Hair follicular keratinocyte (primary cell): ENCODE results near the gene KRT73. TPM values are rescaled to one million over a fixed set of nuclear protein-coding genes. Genes with fewer than 3 reads are reported as not detected.

Experiments
- total RNA-seq: library from RNA; depleted of rRNA; stranded (reverse); fragments of >200 nt; gene quantifications from 2 replicates; pipeline ENCODE4 v1.2.3, GENCODE V29; 2015

The KRT73 gene
- total RNA-seq = not detected in 2 replicates

DNA sequence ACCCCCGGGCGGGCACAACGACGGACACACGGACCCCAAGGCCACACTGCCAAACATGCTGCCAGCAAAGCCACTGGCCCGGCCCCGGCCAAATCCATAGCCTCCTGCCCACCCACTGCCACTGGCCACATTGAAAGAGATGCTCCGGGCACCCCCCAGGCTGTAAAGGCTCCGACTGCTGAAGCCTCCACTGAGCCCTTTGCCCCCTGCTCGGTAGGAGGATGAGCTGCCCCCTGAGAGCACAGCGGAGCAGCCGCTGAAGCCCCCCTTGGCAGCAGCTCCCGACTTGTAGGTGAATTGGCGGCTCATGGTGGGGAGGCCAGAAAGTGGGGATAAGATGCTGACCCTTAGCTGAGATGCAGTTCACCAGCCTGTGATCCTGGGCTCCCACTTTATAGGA, at the start of gene KRT73:
Gene KRT73 (minus strand): TSS at position 344 of the 400 bp plus-strand sequence. CDS start 35 bp downstream, at position 309.

DNA sequence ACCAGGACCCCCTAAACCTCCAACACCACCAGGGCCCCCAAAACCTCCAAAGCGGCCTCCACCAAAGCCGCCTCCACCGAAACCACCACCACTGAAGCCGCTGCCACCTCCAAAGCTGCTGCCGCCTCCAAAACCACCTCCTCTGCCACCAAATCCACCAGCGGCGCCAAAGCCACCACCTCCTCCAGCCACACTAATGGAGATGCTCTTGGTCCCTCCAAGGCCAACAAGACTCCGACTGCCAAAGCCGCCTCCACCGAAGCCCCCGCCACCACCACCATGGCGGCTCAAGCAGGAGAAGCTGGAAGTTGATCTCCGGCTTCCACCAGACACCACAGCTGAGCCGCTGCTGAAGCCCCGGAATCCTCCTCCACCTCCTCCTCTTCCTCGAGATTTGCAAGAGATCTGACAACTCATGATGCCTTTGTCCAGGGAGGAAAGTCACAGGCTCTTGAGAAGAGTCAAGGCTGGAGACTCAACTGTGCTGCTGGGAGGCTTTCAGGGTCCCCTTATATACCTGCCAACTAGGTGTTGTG, 33.4 kb upstream of the KRT73 start, which contains the start of gene KRT2:
Gene KRT2 (minus strand): TSS at position 486 of the 536 bp plus-strand sequence. CDS start 69 bp downstream, at position 417.

DNA sequence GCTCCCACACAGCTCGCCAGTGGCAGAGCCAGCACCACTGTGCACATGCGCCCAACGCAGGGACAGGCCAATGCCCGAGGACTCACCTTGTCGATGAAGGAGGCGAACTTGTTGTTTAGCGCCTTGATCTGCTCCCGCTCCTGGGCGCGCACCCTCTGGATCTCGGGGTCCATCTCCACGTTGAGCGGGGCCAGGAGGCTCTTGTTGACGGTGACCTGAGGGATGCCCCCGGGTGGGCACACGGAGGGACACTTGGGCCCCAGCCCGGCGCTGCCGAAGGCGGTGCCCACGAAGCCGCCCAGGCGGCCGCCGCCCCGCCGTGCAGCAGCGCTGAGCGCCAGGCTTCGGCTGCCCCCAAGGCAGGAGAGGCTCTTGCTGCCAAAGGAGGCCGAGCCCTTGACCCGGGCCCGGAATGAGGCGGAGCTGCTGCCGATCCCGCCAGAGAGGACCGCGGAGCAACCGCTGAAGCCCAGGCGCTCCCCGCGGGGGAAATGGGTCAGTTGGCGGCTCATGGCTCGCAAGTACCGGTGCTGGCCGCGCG, 17.3 kb downstream of the KRT73 start, which contains the start of gene KRT72:
Gene KRT72 (minus strand): TSS at position 523 of the 541 bp plus-strand sequence. CDS start 11 bp downstream, at position 512.

DNA sequence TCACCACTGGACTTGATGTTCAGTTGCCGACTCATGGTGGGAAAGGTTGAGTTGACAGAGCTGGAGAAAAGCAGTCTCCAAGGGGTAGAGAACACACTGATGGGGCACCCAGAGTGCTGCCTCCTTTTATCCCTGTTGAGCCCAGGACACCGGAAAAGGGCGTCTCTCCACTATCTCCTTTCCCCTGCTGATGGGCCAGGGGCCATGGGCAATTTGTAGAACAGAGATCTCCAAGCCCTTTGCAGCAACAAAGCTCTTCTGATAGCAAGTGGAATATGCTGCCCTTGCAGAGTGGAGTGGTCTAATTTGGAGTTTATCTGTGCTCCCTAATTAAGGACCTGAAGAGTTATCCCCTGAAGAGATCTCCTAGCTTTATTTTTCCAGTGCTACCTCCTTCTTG, 44.6 kb downstream of the KRT73 start, which contains the start of gene KRT74:
Gene KRT74 (minus strand): TSS at position 101 of the 400 bp plus-strand sequence. CDS start 66 bp downstream, at position 35.

Other genes starting within 250 kb of the KRT73 start
- not detected in 2 replicates for gene KRT84, start 232.9 kb downstream of the KRT73 start, total RNA-seq
- gene KRT82, start 212.2 kb downstream of the KRT73 start, total RNA-seq = not detected in 2 replicates
- gene KRT75, start 184.2 kb downstream of the KRT73 start, total RNA-seq = 4.9 and 7.4 TPM in 2 replicates
- gene KRT6B, start 166.4 kb downstream of the KRT73 start, total RNA-seq = 883 and 1,696 TPM in 2 replicates
- 11.7 and 19.2 TPM in 2 replicates for gene KRT6C, start 144.8 kb downstream of the KRT73 start, total RNA-seq
- gene KRT6A, start 125.3 kb downstream of the KRT73 start, total RNA-seq = 3,851 and 5,054 TPM in 2 replicates
- gene KRT5, start 98.2 kb downstream of the KRT73 start, total RNA-seq = 12,420 and 12,774 TPM in 2 replicates
- gene KRT71, start 65.4 kb downstream of the KRT73 start, total RNA-seq = not detected in 2 replicates
- gene KRT74, start 44.7 kb downstream of the KRT73 start, total RNA-seq = not detected in 2 replicates
- not detected in 2 replicates for gene KRT72, start 17.1 kb downstream of the KRT73 start, total RNA-seq
- gene KRT2, start 33.7 kb upstream of the KRT73 start, total RNA-seq = not detected in 2 replicates
- 2.3 TPM in 1 of 2 replicates, not detected in the other for gene KRT1, start 61.8 kb upstream of the KRT73 start, total RNA-seq
- not detected in 2 replicates for gene KRT77, start 85.0 kb upstream of the KRT73 start, total RNA-seq
- gene KRT76, start 158.8 kb upstream of the KRT73 start, total RNA-seq = not detected in 2 replicates
- gene KRT3, start 177.6 kb upstream of the KRT73 start, total RNA-seq = not detected in 2 replicates
- gene KRT4, start 195.6 kb upstream of the KRT73 start, total RNA-seq = not detected in 2 replicates
- not detected in 2 replicates for gene KRT79, start 215.8 kb upstream of the KRT73 start, total RNA-seq
- 0.04 and 0.16 TPM in 2 replicates for gene KRT78, start 230.4 kb upstream of the KRT73 start, total RNA-seq